HepG2 (cell line): Measurements from ENCODE around the gene UCN. TPM values are rescaled to one million over a fixed set of nuclear protein-coding genes. Genes with fewer than 3 reads are reported as not detected.

Source experiments
- ATAD3A ChIP-seq: sonication (generic); formaldehyde crosslinking; IDR thresholded peaks from 2 replicates; pipeline ENCODE4 v1.4.0; 2020; ENCODE audit warnings: missing genetic modification reagents
- CENPBD1 ChIP-seq: sonication (generic); formaldehyde crosslinking; IDR thresholded peaks from 2 replicates; pipeline ENCODE4 v1.8.0; 2022; ENCODE audit warnings: missing genetic modification reagents, low read depth, mild to moderate bottlenecking, borderline replicate concordance
- ETS1 ChIP-seq: sonication (generic); formaldehyde crosslinking; IDR thresholded peaks from 2 replicates; pipeline ENCODE4 v1.4.0; 2020; ENCODE audit warnings: missing genetic modification reagents
- GATA4 ChIP-seq: sonication (generic); IDR thresholded peaks from 2 replicates; pipeline ENCODE4 v1.6.1; 2016; ENCODE audit warnings: antibody characterized with exemption, low read depth, borderline replicate concordance
- HDAC1 ChIP-seq: sonication (generic); formaldehyde crosslinking; IDR thresholded peaks from 2 replicates; pipeline ENCODE4 v1.5.1; 2020; ENCODE audit warnings: mild to moderate bottlenecking, missing genetic modification reagents
- MAF1 ChIP-seq: sonication (generic); formaldehyde crosslinking; IDR thresholded peaks from 2 replicates; pipeline ENCODE4 v1.5.0; 2020; ENCODE audit warnings: missing genetic modification reagents, borderline replicate concordance
- MEIS2 ChIP-seq: sonication (generic); formaldehyde crosslinking; IDR thresholded peaks from 2 replicates; pipeline ENCODE4 v1.9.0; 2021; ENCODE audit warnings: mild to moderate bottlenecking, missing genetic modification reagents
- MYNN ChIP-seq: sonication (generic); formaldehyde crosslinking; IDR thresholded peaks from 2 replicates; pipeline ENCODE4 v1.4.0; 2020; ENCODE audit warnings: mild to moderate bottlenecking, low read depth, missing genetic modification reagents
- NFIB ChIP-seq: sonication (generic); formaldehyde crosslinking; IDR thresholded peaks from 2 replicates; pipeline ENCODE4 v1.9.0; 2021; ENCODE audit warnings: missing genetic modification reagents, mild to moderate bottlenecking, borderline replicate concordance
- RNF2 ChIP-seq: fragments of 450-650 bp; conservative IDR thresholded peaks from 2 replicates; pipeline ENCODE4 v1.6.1; 2016; ENCODE audit warnings: low read depth
- RORA ChIP-seq: sonication (generic); formaldehyde crosslinking; IDR thresholded peaks from 2 replicates; pipeline ENCODE4 v1.5.0; 2020; ENCODE audit warnings: mild to moderate bottlenecking, missing genetic modification reagents, moderate library complexity
- SAP130 ChIP-seq: IDR thresholded peaks from 2 replicates; pipeline ENCODE4 v1.6.1; 2016; ENCODE audit warnings: low read depth
- SNRNP70 ChIP-seq: fragments of 200-400 bp; formaldehyde crosslinking; IDR thresholded peaks from 2 replicates; pipeline ENCODE4 v1.6.1; 2017; ENCODE audit warnings: mild to moderate bottlenecking, low read depth, low read length, moderate library complexity
- SOX13 ChIP-seq, 3 experiments: fragments of 450-650 bp in 1 of 3; sonication (generic) in 1 of 3; formaldehyde crosslinking in 1 of 3; IDR thresholded peaks in 2 of 3; conservative IDR thresholded peaks in 1 of 3; 2 replicates each; pipeline versions ENCODE4 v1.5.0 to v1.6.1; 2016 to 2020; ENCODE audit warnings: antibody characterized with exemption in 1 of 3, mild to moderate bottlenecking in 1 of 3, missing compliant biosample characterization in 1 of 3, missing genetic modification reagents in 1 of 3, moderate library complexity in 1 of 3
- SOX6 ChIP-seq, 2 experiments: fragments of 450-650 bp in 1 of 2; sonication (generic) in 1 of 2; formaldehyde crosslinking in 1 of 2; IDR thresholded peaks; 2 replicates each; pipeline versions ENCODE4 v1.4.0 to v1.6.1; 2017 to 2020; ENCODE audit warnings: antibody characterized with exemption in 1 of 2, mild to moderate bottlenecking in 1 of 2, missing genetic modification reagents in 1 of 2
- SP2 ChIP-seq: sonication (generic); formaldehyde crosslinking; IDR thresholded peaks from 2 replicates; pipeline ENCODE4 v1.5.1; 2020; ENCODE audit warnings: mild to moderate bottlenecking, missing genetic modification reagents
- SRSF9 ChIP-seq: fragments of 200-400 bp; formaldehyde crosslinking; IDR thresholded peaks from 2 replicates; pipeline ENCODE4 v1.6.1; 2018; ENCODE audit warnings: borderline replicate concordance, mild to moderate bottlenecking, low read depth, low read length; ENCODE audit not compliant: insufficient read depth, poor library complexity, severe bottlenecking
- SRY ChIP-seq: sonication (generic); formaldehyde crosslinking; IDR thresholded peaks from 2 replicates; pipeline ENCODE4 v1.8.0; 2022; ENCODE audit warnings: mild to moderate bottlenecking, missing genetic modification reagents
- TEAD2 ChIP-seq: sonication (generic); formaldehyde crosslinking; IDR thresholded peaks from 2 replicates; pipeline ENCODE4 v1.9.0; 2021; ENCODE audit warnings: missing genetic modification reagents
- XBP1 ChIP-seq: sonication (generic); formaldehyde crosslinking; IDR thresholded peaks from 2 replicates; pipeline ENCODE4 v1.5.0; 2020; ENCODE audit warnings: missing genetic modification reagents
- ZBTB42 ChIP-seq: sonication (generic); formaldehyde crosslinking; IDR thresholded peaks from 2 replicates; pipeline ENCODE4 v1.5.0; 2020; ENCODE audit warnings: mild to moderate bottlenecking, missing genetic modification reagents
- ZMAT3 ChIP-seq: sonication (generic); formaldehyde crosslinking; conservative IDR thresholded peaks from 2 replicates; pipeline ENCODE4 v1.7.0; 2021; ENCODE audit warnings: missing genetic modification reagents
- ZNF256 ChIP-seq: sonication (generic); formaldehyde crosslinking; conservative IDR thresholded peaks from 2 replicates; pipeline ENCODE4 v1.4.0; 2020; ENCODE audit warnings: missing genetic modification reagents
- ZNF367 ChIP-seq: sonication (generic); formaldehyde crosslinking; IDR thresholded peaks from 2 replicates; pipeline ENCODE4 v1.4.0; 2020; ENCODE audit warnings: missing genetic modification reagents, borderline replicate concordance
- ZNF550 ChIP-seq: sonication (generic); formaldehyde crosslinking; IDR thresholded peaks from 2 replicates; pipeline ENCODE4 v1.4.0; 2020; ENCODE audit warnings: mild to moderate bottlenecking, missing genetic modification reagents, borderline replicate concordance
- ZNF766 ChIP-seq: sonication (generic); formaldehyde crosslinking; IDR thresholded peaks from 2 replicates; pipeline ENCODE4 v1.5.0; 2020; ENCODE audit warnings: missing genetic modification reagents, borderline replicate concordance
- polyA plus RNA-seq, 8 experiments: library from polyadenylated mRNA; depleted of rRNA in 3 of 8; stranded (reverse) in 7 of 8; unstranded in 1 of 8; fragments of >200 nt; fragmentation: Illumina TruSeq in 4 of 8; extraction: Trizol in 4 of 8; gene quantifications; 2 replicates each; pipeline versions ENCODE4 v1.2.1 to v1.2.3, GENCODE V29; 2011 to 2016; ENCODE audit warnings: low read depth in 4 of 8, missing spikeins in 1 of 8, mixed read lengths in 1 of 8; ENCODE audit not compliant: insufficient read depth in 1 of 8
- total RNA-seq, 5 experiments: library from RNA; depleted of rRNA; stranded (reverse); fragments of >200 nt; fragmentation: Illumina TruSeq; extraction: Trizol; gene quantifications; 2 replicates each; pipeline ENCODE4 v1.2.3, GENCODE V29; 2016; ENCODE audit warnings: low read depth in 1 of 5

UCN gene
- total and polyA plus RNA-seq, 2 of the 13 experiments (the other 11 are each of a cell fraction or from before 2014, with no cell fraction given): 1.2 to 2.3 TPM

GRCh38 chr2:27353762-27354596 is 45.7 kb upstream of the UCN start (continued):
- TF ChIP-seq SNRNP70 (no peak), SOX6 (IDR thresholded peaks at IDR 0.05) (no peak), SOX6 (CRISPR knock-in tag; IDR thresholded peaks at IDR 0.05) (peak; percentile 62; the same call in 1 of the 2 replicates), HDAC1 (CRISPR knock-in tag) (peak; percentile 46; the same call in 1 of the 2 replicates), ZMAT3 (CRISPR knock-in tag) (no peak), MAF1 (no peak), GATA4 (no peak), SAP130 (CRISPR knock-in tag) (peak; percentile 73), RNF2 (no peak), ZNF256 (CRISPR knock-in tag) (no peak), SRY (CRISPR knock-in tag) (0 out of 2 replicates have a peak, but pooled peaks have one; percentile 28), NFIB (CRISPR knock-in tag) (no peak), SP2 (CRISPR knock-in tag) (no peak), MYNN (CRISPR knock-in tag) (no peak), ZNF550 (CRISPR knock-in tag) (no peak), RORA (CRISPR knock-in tag) (no peak), XBP1 (no peak), TEAD2 (CRISPR knock-in tag) (no peak), ATAD3A (CRISPR knock-in tag) (no peak), ZBTB42 (CRISPR knock-in tag) (no peak), SRSF9 (no peak), ZNF766 (CRISPR knock-in tag) (no peak), SOX13 (IDR thresholded peaks at IDR 0.05) (no peak), SOX13 (CRISPR knock-in tag; conservative IDR thresholded peaks at IDR 0.05 in 1 of 2, IDR thresholded peaks at IDR 0.05 in 1 of 2) (peak in 1 of 2 experiments; percentile 60; a peak in 2 of 4 replicates), CENPBD1 (no peak), ETS1 (CRISPR knock-in tag) (no peak), ZNF367 (CRISPR knock-in tag) (no peak), MEIS2 (CRISPR knock-in tag) (no peak)
